ENCODE data around the gene RENBP.

The RENBP gene

DNA sequence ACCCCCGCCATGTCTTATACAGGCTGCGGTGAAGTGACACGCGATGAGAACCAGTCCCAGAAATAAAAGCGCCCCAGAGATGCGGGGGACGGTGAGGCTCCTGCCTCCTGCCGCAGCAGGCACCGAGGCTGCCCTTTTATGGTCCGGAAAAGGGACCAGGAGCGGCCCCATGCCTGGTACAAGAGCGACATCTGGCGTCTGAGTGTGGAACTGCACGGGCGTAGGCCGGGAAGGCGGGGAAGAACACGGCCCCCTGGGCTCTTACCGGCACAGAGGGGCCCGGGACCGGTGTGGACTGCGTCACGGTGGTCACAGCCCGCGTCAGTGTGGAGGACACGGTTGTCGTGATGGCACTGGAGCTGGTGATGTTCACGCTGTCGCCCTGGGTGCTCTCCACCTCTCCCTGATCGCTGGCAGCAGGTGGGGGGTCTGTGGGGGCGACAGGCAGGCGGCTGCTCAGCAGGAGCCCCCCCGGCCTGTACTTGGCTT, 8.9 kb upstream of the RENBP start:
- no peak for DNase-seq

DNA sequence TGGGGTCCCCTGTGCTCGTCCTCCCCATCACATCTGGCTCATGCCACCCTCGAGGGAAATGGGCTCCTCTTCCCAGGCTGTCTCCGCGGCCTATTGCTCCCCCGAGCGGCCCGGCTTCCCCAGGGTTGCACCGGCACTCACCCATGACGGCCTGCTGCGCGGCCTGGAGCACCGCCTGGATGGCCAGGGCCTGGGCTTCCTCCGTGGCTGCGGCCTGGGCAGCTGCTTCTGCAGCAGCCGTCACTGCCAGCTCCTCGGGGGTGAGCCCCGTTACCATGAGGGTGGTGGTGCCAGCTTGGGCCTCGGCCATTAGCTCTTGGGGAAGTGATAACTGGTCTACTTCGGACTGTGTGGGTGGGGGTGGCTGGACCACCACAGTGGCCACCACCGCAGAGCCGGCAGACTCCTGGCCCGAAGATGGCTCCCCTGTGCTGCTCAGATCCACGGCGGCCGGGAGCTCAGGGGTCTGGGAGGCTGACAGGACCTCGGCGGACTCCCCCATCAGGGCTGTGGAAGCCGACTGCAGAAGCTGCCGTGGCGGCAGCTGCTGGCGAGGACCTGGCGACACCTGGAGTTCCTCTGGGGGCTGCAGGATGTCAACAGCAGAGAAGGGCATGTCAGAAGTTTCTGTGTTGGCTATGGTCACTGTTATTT, 8.1 kb upstream of the RENBP start:
- no peak for DNase-seq

DNA sequence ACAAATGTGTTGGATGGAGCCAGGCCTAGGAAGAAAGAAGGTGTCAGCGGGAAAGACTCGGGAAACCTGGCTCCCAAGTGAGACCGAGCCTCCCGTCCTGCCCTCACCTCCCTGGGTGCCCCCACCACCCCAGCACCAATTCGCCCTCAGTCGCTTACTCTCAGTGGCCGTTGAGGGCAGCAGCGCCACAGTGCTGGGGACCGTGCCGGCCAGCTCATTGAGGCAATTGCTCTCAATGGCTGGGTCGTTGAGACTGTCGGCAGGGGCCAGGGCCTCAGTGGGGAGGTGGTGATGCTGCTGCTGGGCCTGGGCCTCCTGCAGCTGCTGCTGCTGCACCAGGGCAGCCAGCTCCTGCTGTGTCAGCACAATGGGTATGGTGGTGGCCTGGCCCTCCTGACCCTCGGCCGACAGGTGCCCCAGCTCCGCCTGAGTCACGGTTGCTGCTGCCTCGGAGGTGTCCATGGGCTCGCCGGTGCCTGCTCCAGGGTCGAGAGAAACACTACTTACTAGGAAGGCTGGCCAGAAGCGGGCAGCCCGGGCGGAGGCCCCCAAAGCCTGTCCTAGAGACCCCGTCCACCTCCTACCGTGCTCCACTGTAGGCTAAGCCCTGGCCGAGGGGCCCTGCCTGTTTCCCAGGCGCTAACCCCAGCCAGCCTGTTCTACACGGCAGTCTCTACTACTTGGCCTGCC, 7.4 kb upstream of the RENBP start:
- no peak for DNase-seq

DNA sequence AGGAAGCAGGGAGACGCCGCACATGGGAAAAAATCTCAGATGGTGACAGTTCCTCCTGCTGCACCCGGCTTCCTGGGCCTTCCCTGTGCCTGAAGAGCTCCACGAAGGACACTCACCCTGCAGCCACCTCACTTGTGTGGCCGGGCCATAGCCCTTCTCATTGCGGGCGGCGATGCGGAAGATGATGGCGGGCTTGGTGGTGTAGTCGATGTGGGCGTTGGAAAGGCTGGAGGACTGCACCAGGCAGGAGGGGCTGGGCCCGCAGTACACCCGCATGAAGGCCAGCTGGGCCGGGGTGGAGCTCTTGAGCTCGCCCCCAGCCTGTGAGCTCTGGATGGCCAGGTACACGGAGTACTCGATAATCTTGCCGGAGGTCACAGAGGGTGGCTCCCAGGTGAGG, 5.7 kb upstream of the RENBP start:
- DNase-seq: no peak

DNA sequence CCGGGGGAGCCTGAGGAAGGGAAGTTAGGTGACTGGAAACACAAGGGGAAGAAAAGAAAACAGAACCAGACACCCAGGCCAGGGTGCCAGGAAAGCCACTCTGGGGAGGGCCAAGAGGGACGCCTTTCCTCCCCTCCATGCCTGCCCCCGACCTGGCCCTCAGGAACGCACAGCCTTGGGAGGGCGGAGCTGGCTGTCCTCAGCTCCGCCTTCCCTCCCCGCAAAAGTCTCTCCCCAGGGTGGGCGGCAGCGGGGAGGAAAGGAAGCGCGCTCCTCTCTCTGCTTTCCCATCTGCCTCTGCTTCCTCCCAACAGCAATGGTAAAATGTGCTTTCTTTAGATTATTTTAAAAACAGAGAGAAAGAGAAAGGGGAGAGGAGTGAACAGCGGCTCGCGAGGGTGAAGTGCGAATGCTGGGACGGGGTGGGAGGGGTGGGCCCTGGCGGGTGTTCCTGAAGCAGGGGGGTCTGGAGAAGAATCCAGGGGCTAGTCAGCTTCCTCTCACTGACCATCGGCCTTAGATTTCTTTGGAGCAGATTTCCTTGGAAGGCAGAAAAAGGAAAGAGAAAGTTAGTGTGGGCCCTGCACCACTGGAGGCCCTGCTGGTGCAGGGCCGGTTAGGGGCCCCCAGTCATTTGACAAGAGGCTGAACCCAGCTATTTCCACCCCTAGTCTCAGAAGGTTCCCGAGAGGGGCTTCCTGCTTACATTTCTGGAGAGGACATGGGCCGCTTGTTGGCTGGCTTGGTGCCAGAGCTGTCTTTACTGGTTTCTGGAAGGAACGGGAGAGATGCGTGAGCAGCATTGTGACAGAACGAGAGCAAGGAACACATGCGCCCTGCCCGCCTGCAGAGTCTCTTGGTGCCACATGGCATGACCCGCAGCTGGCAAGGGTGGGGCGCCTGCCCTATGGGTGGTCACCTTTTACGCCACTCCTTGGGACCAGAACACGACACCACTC, 4.7 kb upstream of the RENBP start:
- peak; percentile 27 for DNase-seq

DNA sequence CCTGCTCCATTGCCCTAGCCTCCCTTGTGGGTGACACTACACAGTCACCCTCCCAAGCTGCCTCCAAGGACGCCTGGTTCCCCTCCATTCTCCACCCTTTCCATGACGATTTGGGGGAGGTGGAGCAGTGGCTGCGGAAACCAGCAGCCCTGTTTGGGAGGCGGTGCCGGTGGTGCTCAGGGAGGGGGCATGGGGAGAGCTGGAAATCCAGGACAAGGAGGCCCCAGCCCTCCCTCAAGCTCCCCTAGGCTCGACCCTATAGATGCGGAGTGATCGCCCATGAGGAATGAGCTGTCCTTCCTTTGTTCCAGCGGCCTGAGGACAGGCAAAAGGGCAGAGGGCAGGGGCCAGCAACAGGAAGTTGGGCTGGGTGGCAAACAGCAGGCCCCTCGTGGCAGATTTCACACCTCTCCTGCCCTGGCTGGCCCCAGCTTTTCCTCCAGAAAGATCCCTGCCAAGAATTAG, 3.6 kb upstream of the RENBP start:
- no peak for DNase-seq

DNA sequence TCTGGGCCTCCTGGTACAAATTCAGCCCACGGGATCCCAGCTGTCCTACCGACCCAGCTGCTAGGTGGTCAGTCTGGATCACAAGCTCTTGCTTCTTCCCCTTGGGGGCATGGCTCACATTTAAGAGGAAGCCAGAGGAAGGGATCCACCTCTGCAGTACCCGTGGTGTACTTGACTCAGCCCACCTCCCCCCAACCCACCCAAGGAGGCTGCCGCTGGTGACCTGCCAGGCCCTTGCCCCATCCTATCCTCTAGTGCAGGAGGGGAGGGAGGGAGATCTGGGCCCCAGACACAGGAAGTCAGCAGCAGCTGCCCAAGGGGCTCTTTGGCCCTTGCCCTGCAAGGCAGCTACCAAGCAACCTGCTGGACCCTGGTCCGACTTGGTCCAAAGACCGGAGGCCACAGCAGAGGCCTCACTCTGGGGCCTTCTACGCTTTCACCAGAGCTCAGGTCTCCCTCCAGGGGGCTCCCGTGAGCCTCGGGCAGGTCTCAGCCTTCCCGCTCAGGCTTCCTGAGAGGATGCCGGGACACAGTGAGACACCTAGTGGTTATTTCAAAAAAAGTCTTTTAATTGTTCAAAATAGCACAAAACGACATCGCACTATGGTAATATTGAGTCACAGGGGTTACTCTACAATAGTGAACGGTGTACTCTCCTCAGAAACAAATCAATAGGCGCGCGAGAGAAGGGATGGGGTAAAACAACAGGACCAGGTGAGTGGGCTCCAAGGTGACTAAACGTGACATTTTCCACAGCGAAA, 2.7 kb upstream of the RENBP start:
- DNase-seq: no peak

DNA sequence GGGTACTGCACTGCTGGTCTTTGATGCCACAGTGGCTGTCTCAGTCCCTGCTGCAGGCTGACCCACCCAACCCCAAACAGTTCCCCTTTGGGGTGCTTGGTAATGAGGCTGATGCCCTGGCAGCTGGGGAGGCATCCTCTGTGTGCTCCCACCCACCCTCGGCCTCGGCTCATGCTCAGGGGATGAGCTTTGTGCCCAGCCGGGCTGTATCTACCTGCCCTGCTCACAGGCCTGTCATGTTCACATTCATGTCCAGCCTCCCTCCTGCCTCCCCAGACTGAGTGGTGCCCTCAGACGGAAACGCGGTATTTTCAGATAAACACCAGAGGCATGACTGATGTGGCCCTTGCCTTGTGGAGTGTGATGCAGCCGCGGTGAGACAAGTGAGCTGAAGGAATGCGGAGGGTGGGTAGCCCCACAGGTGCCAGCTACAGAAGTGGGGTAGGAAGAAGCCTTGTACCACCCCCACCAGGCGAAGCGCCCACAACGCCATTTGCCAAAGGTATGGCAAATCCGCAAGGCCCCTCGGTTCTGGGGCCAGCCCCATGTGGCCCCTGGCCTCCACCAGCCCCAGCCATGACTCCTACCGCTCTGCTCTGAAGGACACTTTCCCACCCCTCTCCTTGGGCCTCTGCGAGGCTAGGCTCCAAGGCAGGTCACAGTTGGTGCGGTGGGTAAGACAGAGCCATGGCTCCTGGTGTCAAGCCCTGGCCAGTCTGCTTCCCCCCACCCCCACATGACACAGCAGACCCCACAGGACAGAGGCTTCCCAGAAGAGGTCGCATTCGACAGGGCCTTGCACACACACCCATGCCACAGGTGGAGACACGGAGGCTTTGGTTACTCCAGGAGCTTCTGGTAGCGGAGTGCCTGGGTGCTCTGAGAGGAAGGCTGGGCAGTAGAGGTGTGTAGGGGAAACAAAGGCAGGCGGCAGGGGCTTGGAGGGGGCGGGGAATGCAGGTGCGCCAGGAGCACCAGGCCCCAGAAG, 1.8 kb upstream of the RENBP start:
- no peak for DNase-seq

DNA sequence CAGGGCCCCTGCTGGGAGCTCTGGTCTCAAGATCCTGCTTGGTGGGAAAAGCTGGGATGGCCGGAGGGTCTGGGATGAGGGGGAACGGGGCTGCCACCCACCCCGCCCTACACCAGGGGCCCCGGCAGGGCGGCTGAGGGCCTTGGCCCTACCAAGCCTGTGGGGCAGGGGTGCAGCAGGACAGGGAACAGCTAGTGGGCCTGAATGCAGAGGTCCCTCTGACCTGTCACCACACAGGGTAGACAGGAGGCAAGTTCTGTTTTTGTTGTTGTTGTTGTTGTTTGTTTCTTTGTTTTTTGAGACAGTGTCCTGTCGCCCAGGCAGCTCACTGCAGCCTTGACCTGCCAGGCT, 332 bp upstream of the RENBP start:
- no peak for DNase-seq

DNA sequence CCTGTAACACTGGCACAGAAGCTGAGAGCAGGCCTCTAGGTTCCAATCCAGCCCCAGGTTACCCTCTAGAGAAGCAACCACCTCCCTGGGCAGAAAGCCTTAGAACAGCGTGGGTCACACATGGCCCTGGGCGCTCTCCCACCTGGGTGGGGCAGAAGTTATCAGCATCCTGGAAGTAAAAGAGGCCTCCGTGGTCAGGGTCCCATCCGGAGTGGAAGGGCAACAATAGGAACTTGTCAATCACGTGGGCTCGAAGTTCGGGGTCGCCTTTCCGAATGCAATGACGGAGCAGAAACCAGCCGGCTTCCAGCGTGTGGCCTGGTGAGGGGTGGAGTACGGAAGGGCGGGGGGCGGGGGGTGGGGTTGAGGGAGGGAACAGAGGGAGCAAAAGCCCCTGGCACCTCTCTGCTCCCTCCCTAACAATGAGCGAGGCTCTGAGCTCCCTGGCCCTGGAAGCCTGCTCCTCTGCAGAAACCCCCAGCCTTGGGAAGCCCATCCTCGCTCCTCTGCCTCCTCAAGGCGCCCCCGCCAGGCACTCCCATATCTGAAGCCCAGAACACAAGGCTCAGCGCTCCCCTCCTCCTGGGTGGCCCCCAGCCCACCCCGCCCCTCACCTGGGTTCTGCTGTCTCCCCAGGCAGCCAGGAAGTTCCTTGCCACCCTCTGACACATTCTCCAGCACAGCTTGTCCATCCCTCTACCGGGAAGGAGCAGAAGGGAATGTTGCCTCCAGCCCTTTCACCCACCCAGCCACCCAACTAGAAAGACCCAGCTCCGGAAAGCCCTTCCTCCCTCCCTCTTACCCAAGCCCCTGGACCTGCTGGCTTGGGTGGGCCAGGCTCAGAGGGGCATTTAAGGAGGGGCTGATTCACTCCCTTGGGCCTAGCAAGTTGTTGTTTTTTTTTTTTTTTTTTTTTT, 2.8 kb downstream of the RENBP start:
- no peak for DNase-seq

DNA sequence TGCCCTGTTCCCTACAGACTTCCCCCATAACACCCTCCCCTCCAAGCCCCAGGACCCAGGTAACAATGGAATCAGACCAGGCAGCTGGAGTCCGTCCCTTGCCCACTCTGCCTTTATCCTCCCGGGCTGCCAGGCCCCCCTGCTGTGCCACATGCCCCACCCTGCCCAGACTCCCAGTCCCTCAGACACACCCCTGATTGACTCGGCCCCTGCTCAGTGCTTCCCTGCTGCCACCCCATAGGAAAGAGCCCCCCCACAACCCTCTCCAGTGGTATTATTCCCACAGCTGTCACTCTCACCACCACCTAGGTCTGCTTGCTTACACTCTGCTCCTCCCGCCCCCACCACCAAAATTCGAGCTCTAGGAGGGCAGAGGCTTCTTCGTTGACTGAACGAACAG, 4.9 kb downstream of the RENBP start:
- DNase-seq: no peak

DNA sequence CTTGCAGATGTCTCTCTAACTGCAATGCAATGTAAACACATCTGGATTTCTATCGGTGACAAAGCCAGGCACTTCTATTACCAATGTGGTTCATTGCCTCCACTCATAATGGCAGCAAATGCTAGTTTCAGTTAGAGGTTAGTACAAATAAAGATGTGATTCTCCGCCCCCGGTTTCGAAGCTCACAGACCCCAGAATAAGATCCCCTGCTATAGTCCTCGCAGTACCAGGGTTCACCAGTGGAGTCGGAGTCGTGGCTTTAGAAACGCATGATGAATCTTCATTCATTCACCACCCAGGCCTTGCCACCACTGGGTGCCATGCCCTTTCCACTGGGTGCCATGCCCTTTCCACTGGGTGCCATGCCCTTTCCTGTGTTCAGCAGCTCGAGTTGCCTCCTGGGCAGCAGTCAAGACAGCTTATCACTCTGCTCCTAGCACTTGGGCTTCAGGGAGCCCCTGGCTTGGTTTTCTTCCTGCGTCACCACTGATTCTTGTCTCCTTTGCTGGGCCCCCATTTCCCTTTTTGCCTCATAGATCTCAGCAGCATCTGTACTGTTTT, 6.1 kb downstream of the RENBP start:
- DNase-seq: no peak

DNA sequence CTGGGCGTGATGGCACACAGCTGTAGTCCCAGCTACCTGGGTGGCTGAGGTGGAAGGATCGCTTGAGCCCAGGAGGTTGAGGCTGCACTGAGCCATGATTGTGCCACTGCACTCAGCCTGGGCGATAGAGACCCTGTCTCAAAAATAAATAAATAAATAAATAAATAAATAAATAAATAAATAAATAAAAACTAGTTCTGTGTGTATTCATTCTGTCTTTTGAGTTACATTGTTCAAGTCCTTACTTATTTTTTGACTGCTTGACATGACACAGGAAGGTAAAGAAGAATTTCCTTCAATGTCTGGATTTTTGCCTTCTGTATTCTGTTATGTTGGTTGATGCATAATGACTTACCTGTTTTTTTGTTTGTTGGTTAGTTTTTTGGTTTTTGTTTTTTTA, 7.4 kb downstream of the RENBP start:
- no peak for DNase-seq

DNA sequence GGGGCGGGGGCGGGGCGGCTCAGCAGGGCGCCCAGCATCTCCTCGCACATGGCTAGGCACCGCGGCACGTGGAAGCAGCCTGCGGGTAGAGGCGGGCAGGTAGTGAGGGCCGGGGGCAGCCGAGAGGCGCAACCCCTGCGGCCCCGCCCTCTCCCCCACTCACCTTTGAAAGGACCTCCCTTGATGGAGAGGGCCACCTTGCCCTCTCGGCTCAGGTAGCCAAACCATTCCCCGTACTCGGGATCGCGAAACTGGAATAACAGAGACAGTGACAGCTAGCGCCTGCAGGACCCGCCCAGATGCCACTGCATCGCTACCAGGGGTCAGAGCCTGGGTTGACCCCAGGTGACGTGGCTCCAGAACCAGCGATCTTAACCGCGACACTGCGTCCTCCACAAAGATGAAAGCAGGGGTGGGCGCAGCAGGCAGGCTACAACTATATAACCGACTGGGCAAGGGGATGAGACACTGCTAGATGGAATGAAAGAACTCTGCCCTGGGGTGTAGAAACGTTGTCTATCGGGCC, 9.1 kb downstream of the RENBP start:
- no peak for DNase-seq

DNA sequence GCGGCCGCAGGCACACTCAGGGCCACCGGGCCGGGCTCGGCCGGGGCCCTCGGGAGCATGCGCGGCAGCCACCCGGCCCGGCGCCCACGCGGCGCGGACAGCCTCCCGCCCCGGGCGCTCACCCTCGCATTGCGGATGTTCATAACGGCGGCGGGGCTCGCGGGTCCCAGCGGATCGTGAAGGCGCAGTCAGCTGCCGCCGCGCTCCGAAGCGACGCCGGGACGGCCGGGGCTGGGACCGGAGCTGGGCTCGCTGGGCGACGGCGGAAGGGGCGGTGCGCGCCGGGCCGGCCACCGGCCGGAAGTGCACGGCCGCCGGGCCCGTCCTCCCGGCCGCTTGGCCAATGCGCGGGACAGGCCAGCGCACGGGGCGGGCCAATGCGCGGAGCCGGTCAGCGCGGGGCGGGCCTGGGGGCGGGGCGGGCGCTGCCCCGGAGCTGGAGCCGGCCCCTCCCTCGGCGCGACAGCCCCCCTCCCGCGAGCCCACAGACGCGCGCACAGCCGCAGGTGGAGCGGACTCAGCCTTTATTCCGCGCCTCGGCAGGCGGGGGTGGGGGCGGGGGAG, 9.6 kb downstream of the RENBP start, which contains the start of gene NAA10:
TSS of gene NAA10 (minus strand) at position 276 of the 564 bp plus-strand sequence. CDS start at position 143, 133 bp downstream.
- peak; percentile 20 for DNase-seq

DNA sequence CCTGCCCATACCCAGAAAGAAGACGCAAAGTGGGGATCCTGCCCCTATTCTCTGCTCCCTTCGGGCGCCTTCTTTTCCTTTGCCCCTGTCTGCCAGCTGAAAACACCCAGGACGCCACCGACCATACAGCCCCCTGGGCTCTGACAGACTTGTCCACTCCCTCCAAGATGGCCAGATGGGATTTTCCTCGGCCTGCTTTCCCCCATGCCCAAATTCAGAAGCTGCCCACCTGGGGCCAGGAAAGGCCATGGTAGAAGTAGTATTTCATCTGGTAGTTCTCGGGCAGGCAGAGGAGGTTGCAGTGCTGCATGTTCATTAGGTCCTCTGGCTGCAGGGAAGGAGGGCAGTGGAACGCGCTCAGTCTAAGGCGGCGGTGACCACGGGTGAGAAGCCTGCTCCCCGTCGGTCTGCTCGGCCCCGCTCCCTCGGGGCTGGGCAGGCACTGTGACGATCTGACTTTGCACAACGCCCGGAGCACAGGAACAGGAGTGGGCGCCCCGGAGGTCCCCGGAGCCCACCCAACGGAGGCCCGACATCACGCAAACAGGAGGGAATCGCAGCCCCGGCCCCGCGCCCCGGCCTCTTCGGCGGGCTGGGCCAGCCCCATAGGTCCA, 10.2 kb downstream of the RENBP start:
- DNase-seq: no peak

DNA sequence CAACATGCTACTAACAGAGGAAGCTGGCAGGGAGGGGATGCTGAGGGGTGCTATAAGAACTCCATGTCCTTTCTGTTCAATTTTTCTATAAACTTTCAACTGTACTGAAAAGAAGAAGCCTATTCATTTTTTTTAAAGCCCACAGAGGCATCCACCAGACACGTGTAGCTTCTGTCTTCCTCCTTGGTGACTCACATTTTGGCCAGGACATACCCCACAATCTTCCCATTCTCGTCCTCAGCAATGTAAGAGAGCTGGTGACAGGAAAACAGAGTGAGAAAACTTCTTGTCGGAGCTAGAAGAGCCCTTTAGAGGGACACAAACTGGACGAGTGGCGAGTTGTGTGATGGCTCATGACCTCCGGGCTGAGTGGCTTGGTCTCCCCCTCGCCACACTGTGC, 10.7 kb downstream of the RENBP start:
- DNase-seq: no peak

DNA sequence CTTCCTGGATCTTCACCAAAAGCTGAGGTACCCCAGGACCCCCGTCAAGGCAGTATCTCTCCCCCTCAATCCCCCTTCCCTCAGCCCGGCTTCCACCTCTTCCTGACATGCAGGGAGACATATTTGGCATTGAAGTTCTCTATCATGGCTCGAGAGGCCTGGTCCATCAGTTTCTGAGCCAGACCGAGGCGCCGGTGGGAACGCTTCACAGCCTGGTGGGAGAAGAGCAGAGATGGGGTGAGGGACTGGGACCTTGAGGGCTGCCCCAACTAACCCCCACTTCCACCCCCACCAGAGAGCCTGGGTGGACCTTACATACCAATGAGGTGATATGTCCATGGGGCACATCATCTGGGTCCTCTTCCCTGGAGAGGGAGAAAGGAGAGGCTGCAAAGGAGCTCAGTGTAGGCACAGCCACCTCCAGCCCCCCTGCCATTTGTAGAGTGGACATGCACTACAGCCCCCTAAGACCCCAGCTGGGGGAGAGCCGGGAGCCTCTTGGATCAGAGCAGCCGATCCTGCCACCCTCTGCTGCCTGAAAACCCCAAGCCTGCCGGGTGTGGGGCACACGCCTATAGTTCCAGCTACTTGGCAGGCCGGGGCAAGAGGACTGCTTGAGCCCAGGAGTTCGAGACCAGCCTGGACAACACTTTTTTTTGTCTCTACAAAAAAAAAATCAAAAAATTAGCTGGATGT, 12.1 kb downstream of the RENBP start:
- no peak for DNase-seq
